Neural crest cell (in vitro differentiated cells): ENCODE measurements around the gene ZNF785. TPM values are rescaled to one million over a fixed set of nuclear protein-coding genes. Genes with fewer than 3 reads are reported as not detected.
A peak's percentile ranks its signal among the peaks of the same experiment; 100 is the strongest.

ENCODE experiments used
- DNase-seq: peaks from one replicate; pipeline ENCODE4 v3.0.0; 2021; ENCODE audit warnings: low read depth, mixed read lengths, low spot score
- H3K27ac Mint-ChIP-seq: one replicate; pipeline ENCODE4 v1.8.0; 2021; ENCODE audit warnings: mild to moderate bottlenecking, mixed read lengths; ENCODE audit not compliant: unreplicated experiment
- H3K27me3 Mint-ChIP-seq: 2 replicates; pipeline ENCODE4 v1.8.0; 2021; ENCODE audit warnings: low read depth, mild to moderate bottlenecking, mixed read lengths
- H3K36me3 Mint-ChIP-seq: 2 replicates; pipeline ENCODE4 v1.8.0; 2021; ENCODE audit warnings: low read depth, mild to moderate bottlenecking, mixed read lengths
- H3K4me1 Mint-ChIP-seq: 2 replicates; pipeline ENCODE4 v1.8.0; 2021; ENCODE audit warnings: mixed read lengths
- H3K4me3 Mint-ChIP-seq: one replicate; pipeline ENCODE4 v1.8.0; 2021; ENCODE audit warnings: mild to moderate bottlenecking, mixed read lengths
- H3K9me3 Mint-ChIP-seq: 2 replicates; pipeline ENCODE4 v1.8.0; 2021; ENCODE audit warnings: mixed read lengths
- CTCF ChIP-seq: fragments of 200-600 bp; sonication (generic); conservative IDR thresholded peaks from 2 replicates; pipeline ENCODE4 v1.5.0; 2021; ENCODE audit warnings: antibody characterized with exemption, mild to moderate bottlenecking
- total RNA-seq: library from RNA; stranded (reverse); gene quantifications from 2 replicates; pipeline ENCODE4 v1.2.1, GENCODE V29; 2021

Gene ZNF785
- total RNA-seq, 1 donor from 2014 or later: 38.3 TPM

GRCh38 chr16:30558789-30559377 is 26.6 kb downstream of the ZNF785 start:
- Mint-ChIP-seq H3K4me1 (peaks cover 29% of the 10 kb centered on the region), H3K27me3 (no peaks in the 10 kb centered on the region)
- TF ChIP-seq CTCF: no peak

GRCh38 chr16:30557957-30558788 is 27.3 kb downstream of the ZNF785 start, which contains the start of gene ZNF764:
Gene ZNF764 (minus strand): TSS chr16:30558374. CDS start chr16:30558182, 192 bp downstream.
- Mint-ChIP-seq H3K4me3 (peak within 1 kb of the TSS; percentile 96), H3K36me3 (peaks cover 15% of the 10 kb centered on the region), H3K4me1 (peaks cover 34% of the 10 kb centered on the region), H3K27me3 (no peaks in the 10 kb centered on the region), H3K27ac (peak within 1 kb of the TSS; percentile 99), H3K9me3 (no peaks in the 10 kb centered on the region)
- peak; percentile 91 for DNase-seq
- no peak for TF ChIP-seq CTCF

More at GRCh38 chr16:30558789-30559377, 26.6 kb downstream of the ZNF785 start:
- DNase-seq: no peak
- Mint-ChIP-seq H3K4me3 (peak overlapping the region; percentile 96), H3K27ac (peak overlapping the region; percentile 99), H3K36me3 (peaks cover 11% of the 10 kb centered on the region), H3K9me3 (no peaks in the 10 kb centered on the region)

- Mint-ChIP-seq H3K9me3 (no peaks in the 10 kb centered on the region), H3K4me3 (peak overlapping the region; percentile 96), H3K27me3 (no peaks in the 10 kb centered on the region), H3K4me1 (peaks cover 34% of the 10 kb centered on the region), H3K27ac (peak overlapping the region; percentile 83), H3K36me3 (peaks cover 15% of the 10 kb centered on the region)
- no peak for TF ChIP-seq CTCF
- peak; percentile 15 for DNase-seq
These were observed 27.9 kb downstream of the ZNF785 start for GRCh38 chr16:30557707-30557956.

- H3K36me3 Mint-ChIP-seq: peaks cover 15% of the 10 kb centered on the region
- peak overlapping the region; percentile 67 for H3K27ac Mint-ChIP-seq
- H3K4me3 Mint-ChIP-seq: peak overlapping the region; percentile 96
- H3K27me3 Mint-ChIP-seq: no peaks in the 10 kb centered on the region
- no peak for DNase-seq
- H3K4me1 Mint-ChIP-seq: peaks cover 34% of the 10 kb centered on the region
- no peaks in the 10 kb centered on the region for H3K9me3 Mint-ChIP-seq
- no peak for TF ChIP-seq CTCF
These were observed 29.4 kb downstream of the ZNF785 start for GRCh38 chr16:30556125-30556473.

GRCh38 chr16:30555315-30556124 is 30.0 kb downstream of the ZNF785 start:
- H3K27ac Mint-ChIP-seq: peak overlapping the region; percentile 57
- H3K36me3 Mint-ChIP-seq: peaks cover 15% of the 10 kb centered on the region
- H3K4me1 Mint-ChIP-seq: peaks cover 34% of the 10 kb centered on the region
- H3K9me3 Mint-ChIP-seq: no peaks in the 10 kb centered on the region
- H3K27me3 Mint-ChIP-seq: no peaks in the 10 kb centered on the region
- TF ChIP-seq CTCF: no peak
- peak overlapping the region; percentile 96 for H3K4me3 Mint-ChIP-seq
- no peak for DNase-seq
